SU-DHL-6 (cell line): ENCODE data around the gene CCNY.

ENCODE experiments used
- H2AFZ ChIP-seq: fragments of 200-600 bp; sonication (generic); 2 replicates; pipeline ENCODE4 v1.6.1; 2014; ENCODE audit warnings: low read depth, mild to moderate bottlenecking, moderate library complexity, mixed read lengths, antibody characterized with exemption, low read length; ENCODE audit not compliant: severe bottlenecking
- H3F3A ChIP-seq: fragments of 200-600 bp; shearing (Covaris generic); 2 replicates; pipeline ENCODE4 v1.6.0; 2016; ENCODE audit warnings: antibody characterized with exemption, mild to moderate bottlenecking; ENCODE audit not compliant: insufficient read depth
- H3K27ac ChIP-seq: fragments of 200-600 bp; sonication (generic); 2 replicates; pipeline ENCODE4 v1.5.1; 2016; ENCODE audit warnings: low read depth, mild to moderate bottlenecking, low read length, moderate library complexity, mixed read lengths
- H3K27me3 ChIP-seq: fragments of 200-600 bp; sonication (generic), shearing (Covaris generic); 2 replicates; pipeline ENCODE4 v1.6.0; 2014; ENCODE audit warnings: mild to moderate bottlenecking, low read length
- H3K36me3 ChIP-seq: fragments of 200-600 bp; sonication (generic); 2 replicates; pipeline ENCODE4 v1.6.1; 2014; ENCODE audit warnings: mild to moderate bottlenecking, low read length, mixed read lengths
- H3K4me2 ChIP-seq: fragments of 300-600, 200-600 bp; shearing (Covaris generic), sonication (generic); 2 replicates; pipeline ENCODE4 v1.6.0; 2014; ENCODE audit warnings: low read length, low read depth, mild to moderate bottlenecking; ENCODE audit not compliant: poor library complexity, severe bottlenecking
- H3K4me3 ChIP-seq: fragments of 200-600 bp; sonication (generic); 2 replicates; pipeline ENCODE4 v1.5.1; 2014; ENCODE audit warnings: antibody characterized with exemption, low read length, mild to moderate bottlenecking, mixed read lengths; ENCODE audit not compliant: insufficient read depth, poor library complexity, severe bottlenecking
- H3K79me2 ChIP-seq: fragments of 200-600 bp; sonication (generic); 2 replicates; pipeline ENCODE4 v1.6.1; 2014; ENCODE audit warnings: mild to moderate bottlenecking, low read length, moderate library complexity; ENCODE audit not compliant: insufficient read depth
- H3K9ac ChIP-seq: fragments of 200-600 bp; sonication (generic); 2 replicates; pipeline ENCODE4 v1.7.0; 2014; ENCODE audit warnings: mild to moderate bottlenecking, low read length
- H3K9me2 ChIP-seq: fragments of 200-600 bp; sonication (generic); replicated peaks from 2 replicates; pipeline ENCODE4 v1.6.1; 2014; ENCODE audit warnings: low read length; ENCODE audit not compliant: insufficient read depth
- H3K9me3 ChIP-seq: fragments of 200-600 bp; sonication (generic); 2 replicates; pipeline ENCODE4 v1.6.1; 2014; ENCODE audit warnings: low read length, mixed read lengths; ENCODE audit not compliant: insufficient read depth
- H4K20me1 ChIP-seq: fragments of 200-600 bp; sonication (generic); 2 replicates; pipeline ENCODE4 v1.6.1; 2014; ENCODE audit warnings: low read depth, mild to moderate bottlenecking, antibody characterized with exemption, low read length, moderate library complexity, mixed read lengths
- CTCF ChIP-seq: fragments of 200-600 bp; sonication (generic); IDR thresholded peaks from one replicate; pipeline ENCODE4 v1.5.1; 2017; ENCODE audit warnings: antibody characterized with exemption, mild to moderate bottlenecking, low read length, moderate library complexity; ENCODE audit not compliant: insufficient read depth, poor library complexity, severe bottlenecking
- EZH2phosphoT487 ChIP-seq: fragments of 200-600 bp; sonication (generic), shearing (Covaris generic); conservative IDR thresholded peaks from 2 replicates; pipeline ENCODE4 v1.6.1; 2018; ENCODE audit warnings: mild to moderate bottlenecking, antibody characterized with exemption, low read length, moderate library complexity, mixed read lengths

The CCNY gene

GRCh38 chr10:35341521-35341920 is 5.2 kb downstream of the CCNY start:
- Histone ChIP-seq H3K27me3 (no peaks in the 10 kb centered on the region), H3K27ac (no peak overlapping the region), H2AFZ (no peak overlapping the region), H4K20me1 (peaks cover 42% of the 10 kb centered on the region), H3K9me3 (no peaks in the 10 kb centered on the region), H3K4me2 (no peak overlapping the region), H3K36me3 (no peaks in the 10 kb centered on the region), H3F3A (peaks cover 9% of the 10 kb centered on the region; the same call in 1 of the 2 replicates), H3K9me2 (no peaks in the 10 kb centered on the region), H3K79me2 (peaks cover 33% of the 10 kb centered on the region), H3K4me3 (no peak overlapping the region), H3K9ac (no peak overlapping the region)
- TF ChIP-seq EZH2phosphoT487 (no peak), CTCF (no peak)

- H3K9me3 ChIP-seq: no peaks in the 10 kb centered on the region
- H3K9ac ChIP-seq: no peak overlapping the region
- H3K27ac ChIP-seq: no peak overlapping the region
- TF ChIP-seq CTCF (no peak), EZH2phosphoT487 (no peak)
- no peak overlapping the region for H3K4me2 ChIP-seq
- H3K36me3 ChIP-seq: no peaks in the 10 kb centered on the region
- peaks cover 9% of the 10 kb centered on the region; the same call in 1 of the 2 replicates for H3F3A ChIP-seq
- H3K4me3 ChIP-seq: no peak overlapping the region
- no peaks in the 10 kb centered on the region for H3K9me2 ChIP-seq
- H3K79me2 ChIP-seq: peaks cover 33% of the 10 kb centered on the region
- H2AFZ ChIP-seq: no peak overlapping the region
- H4K20me1 ChIP-seq: peaks cover 48% of the 10 kb centered on the region
- H3K27me3 ChIP-seq: no peaks in the 10 kb centered on the region
Observed at GRCh38 chr10:35342183-35342753, 6.0 kb downstream of the CCNY start.

GRCh38 chr10:35343739-35344138 is 7.4 kb downstream of the CCNY start:
- Histone ChIP-seq H3K4me2 (no peak overlapping the region), H3K9ac (no peak overlapping the region), H4K20me1 (peaks cover 35% of the 10 kb centered on the region), H2AFZ (no peak overlapping the region), H3F3A (no peaks in the 10 kb centered on the region), H3K9me3 (no peaks in the 10 kb centered on the region), H3K79me2 (peaks cover 19% of the 10 kb centered on the region), H3K4me3 (no peak overlapping the region), H3K36me3 (no peaks in the 10 kb centered on the region), H3K27me3 (no peaks in the 10 kb centered on the region), H3K9me2 (no peaks in the 10 kb centered on the region), H3K27ac (no peak overlapping the region)
- TF ChIP-seq CTCF (no peak), EZH2phosphoT487 (no peak)
